ENCODE measurements around the gene ACTR8.
A peak's percentile ranks its signal among the peaks of the same experiment; 100 is the strongest.

ACTR8 gene

DNA sequence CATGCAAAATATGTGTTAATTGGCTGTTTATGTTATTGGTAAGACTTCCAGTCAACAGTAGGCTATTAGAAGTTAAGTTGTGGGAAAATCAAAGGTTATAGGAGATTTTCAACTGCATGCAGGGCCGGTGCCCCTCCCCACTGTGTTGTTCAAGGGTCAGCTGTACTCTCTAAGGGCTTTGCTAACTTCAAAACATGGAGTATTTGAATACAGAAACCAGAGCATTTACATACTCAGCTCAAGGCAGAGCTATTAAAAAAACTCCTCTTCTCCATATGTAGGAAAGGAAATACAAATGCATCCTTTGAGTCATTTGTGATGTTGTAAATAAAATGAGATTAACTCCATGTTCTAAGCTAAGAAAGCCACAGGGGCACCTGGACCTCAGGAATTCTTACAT lies 18.8 kb downstream of the ACTR8 start:
- no peak for DNase-seq

DNA sequence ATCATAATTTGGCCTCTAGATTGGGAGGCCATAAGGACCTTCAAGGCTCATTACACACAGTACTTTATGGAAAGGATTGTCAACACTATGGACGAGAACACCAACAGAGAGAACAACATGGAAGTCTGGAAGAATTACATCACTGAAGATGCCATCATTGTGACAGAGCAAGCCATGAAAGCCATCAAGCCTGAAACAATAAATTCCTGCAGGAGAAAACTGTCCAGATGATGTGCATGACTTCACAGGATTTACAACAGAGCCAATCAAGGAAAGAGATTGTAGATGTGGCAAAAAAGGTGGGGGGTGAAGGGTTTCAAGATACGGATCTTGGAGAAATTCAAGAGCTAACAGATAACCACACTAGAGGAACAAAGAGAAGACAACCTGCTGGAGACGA lies 19.7 kb downstream of the ACTR8 start:
- DNase-seq = no peak

DNA sequence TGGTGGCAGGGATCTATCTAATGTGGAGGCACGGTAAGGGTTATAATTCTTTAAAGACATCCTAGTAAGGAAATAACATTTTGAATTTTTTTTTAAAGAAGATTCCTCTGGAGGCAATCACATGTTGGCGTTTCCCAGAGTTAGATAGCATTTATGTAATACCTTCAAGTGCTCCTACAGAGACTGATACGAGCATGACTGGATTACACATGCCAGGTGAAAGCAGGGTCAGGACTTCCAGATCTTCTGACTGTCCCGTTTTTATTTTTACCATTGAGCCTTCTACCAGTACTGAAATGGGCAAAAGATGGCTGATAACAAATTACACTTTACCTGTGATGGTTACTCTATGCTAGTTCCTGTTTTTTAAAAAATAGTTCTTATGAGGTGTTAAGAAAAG lies 21.8 kb downstream of the ACTR8 start:
- no peak for DNase-seq

DNA sequence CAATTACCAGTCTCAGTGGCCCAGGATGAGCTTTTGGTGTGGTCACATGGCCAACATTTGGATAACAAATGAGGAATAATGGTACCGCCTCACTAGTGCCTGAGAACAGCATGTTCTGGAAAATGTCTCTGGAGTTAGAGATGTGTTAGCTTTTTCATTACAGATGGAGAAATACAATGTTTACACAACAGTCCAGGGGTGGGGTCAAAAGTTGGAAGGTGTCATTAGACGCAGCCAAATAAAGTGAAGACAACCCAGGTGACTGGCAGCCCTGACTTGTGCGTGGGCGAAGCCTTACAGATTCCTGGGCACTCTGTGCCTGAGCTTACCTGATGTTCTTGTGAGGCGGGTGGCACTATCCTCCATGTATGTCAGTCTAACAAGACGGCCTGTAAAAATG lies 22.8 kb downstream of the ACTR8 start:
- no peak for DNase-seq

DNA sequence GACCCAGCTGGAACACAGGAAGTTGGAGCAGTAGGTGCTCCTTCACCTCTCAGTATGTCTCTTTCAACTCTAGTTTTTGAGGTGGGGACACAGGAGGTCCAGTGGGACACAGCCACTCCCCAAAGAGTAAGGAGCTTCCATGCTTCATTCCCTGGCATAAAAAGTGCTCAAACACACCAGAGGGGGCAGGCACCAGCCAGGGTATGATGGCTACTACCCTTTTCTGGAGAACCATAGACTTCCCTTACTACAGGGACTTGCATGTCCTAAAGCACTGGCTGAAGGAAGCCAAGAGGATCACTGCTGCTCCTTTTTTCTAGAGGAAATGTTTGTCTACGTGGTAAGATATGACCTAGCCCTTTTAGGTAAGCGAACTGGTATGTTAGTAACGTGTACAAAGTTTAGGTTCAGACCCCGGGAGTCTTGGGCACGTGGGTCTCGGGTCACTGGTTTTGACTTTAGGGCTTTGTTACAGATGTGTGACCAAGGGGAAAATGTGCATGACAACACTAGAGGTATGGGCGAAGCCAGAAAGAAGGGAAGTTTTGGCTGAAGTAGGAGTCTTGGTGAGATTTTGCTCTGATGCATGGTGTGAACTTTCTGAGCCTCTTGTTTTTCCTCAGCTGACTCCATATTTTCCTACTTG lies 23.7 kb downstream of the ACTR8 start:
- no peak for DNase-seq

DNA sequence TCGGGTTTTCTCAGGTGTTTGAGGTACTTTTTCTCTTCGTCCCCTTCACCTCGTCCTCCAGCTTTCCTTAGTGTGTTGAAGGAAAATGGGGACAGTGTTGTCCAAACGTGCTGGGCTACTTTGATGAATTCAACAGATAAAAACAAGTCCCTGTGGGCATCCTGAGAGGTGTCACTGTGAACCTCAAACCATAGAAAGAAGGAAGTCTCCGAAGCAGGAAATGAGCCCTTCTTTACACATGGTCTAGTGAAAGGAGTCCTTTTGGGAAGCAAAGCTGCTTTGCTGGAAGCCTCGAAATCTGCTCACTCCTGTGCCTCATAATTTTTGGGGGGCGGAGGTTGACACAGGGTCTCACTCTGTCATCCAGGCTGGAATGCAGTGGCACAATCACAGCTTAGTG lies 25.0 kb downstream of the ACTR8 start:
- no peak for DNase-seq

DNA sequence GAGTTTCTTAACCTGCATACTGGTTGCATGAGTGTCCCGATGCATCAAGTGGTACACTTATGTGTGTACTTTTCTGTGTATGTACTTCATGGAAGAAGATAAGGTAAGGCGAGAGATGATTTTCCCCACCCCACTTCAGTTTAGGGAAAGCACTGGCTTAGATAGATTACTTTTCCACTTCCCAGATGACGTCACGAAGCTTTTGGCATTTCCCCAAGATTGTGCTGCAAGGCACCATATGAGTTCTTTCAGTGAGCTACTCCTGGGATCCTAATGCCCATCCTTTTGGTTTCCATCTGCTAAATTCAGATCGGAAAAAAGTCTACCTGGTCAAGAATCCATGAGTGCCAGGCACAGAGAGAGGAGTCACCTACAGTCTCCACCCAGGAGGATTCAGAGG lies 31.1 kb downstream of the ACTR8 start:
- DNase-seq = no peak

DNA sequence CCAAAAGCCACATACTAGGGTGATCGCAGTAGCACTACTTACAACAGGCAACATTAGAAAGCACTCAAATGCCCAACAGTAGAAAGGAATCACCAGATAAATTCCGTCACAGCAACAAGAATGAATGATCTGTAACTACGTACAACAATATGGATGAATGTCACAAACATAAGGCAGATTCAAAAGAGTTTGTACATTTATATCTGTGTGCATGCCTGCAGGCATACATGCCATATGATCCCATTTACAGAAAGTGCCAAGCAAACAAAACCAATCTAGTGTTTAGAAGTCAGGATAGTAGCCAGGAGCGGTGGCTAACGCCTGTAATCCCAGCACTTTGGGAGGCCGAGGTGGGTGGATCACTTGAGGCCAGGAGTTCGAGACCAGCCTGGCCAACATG lies 32.0 kb downstream of the ACTR8 start:
- DNase-seq = no peak

DNA sequence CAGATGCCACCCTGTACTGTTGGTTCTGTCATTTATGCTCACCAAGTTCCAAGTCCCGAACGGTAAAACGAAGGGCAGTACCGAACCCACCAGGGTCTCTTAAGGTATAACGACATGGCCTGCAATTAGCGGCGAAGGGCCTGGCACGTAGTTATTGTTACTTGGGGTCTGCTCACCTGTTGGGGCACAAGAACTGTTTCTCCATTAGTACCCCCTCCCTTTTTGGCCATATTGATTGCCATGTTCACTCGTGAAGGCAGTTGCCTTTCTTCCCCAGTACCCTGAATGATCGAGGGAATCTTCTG lies 35.1 kb downstream of the ACTR8 start:
- DNase-seq = no peak

DNA sequence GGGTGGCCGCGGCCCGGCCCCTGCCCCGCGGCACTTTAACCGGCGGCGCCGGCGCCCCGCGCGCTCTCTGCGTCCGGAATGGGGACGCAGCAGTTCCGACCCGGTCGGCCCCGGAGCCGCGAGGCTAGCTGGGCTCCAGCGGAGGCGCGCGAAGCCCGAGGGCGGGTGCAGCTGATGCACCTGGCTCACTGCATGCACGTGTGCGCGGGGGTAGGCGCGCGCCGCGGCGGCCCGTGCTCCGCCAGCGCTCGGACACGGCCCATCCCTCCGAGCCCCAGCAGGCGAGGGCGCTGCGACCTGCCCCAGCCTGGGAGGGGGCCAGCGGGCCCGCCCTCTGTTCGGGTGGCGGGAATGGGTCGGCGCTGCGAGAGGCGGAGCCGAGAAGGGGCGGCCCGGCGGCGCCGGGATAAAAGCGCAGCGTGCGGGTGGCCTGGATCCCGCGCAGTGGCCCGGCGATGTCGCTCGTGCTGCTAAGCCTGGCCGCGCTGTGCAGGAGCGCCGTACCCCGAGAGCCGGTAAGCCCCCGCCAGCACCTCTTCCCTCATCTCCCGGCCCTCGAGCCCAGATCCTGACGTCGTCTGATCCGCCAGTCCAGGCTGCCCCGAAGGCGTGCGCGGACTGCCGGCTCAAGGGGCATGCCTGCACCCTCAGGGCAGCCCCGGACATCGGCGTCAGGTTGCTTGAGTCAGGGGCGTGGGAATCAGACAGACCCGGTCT lies 35.7 kb downstream of the ACTR8 start, which contains the start of the genes CHDH and IL17RB:
CHDH (minus strand) TSS at position 286 of the 717 bp plus-strand sequence. CDS start 22,411 bp downstream, outside the sequence.
IL17RB (plus strand) TSS at position 435 of the 717 bp plus-strand sequence; CDS start at position 456, 21 bp downstream.
- DNase-seq = peak; percentile 32 to 39

DNA sequence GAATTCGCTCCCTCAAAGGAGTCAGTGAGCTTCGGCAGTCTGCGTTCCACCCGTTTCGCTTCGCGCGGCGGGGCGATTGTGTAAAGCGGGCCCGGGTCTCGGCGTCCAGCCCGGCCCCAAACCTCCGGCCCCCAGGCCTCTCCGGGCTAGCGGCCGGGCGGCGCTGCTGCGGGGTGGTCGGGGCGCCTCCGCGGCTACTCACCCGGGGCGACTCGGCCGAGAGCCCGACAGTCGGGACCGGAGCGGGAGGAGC lies 36.1 kb downstream of the ACTR8 start:
- peak in 1 of 2 experiments; percentile 25 for DNase-seq

DNA sequence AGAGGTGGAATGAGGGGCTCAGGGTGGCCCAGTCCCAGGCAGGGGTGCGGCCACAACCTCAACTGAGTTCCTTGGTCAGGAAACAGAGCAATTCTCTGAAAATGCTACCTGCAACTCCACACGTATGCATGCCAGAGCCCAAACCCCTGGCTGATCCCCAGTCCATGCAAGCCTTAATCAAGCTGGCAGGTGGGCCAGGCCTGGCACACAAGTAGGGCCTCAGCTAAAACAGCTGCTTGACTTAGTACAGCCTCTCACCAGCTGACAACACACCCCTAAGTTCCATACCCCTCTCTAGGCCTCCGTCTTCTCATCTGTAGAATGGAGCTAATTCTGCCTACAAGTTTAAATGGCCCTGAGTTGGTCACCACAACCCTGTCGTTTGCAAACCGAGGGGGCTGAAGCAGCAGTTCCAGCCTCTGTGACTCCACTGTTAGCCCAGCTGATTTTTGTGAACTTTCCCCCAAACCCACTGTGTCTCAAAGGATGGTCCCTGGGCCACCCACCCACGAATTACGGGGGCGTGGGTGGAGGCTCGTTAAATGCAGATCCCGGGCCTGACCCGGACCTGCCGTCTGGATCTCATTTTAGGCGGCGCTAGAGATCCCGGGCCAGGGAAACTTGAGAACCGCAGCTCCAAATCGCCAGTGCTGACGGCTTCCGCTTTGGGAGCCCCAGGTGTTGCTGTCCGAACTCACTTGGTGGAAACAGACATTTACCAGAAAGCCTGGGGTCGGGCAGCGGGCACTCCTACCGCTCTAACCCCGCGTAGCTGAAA lies 36.7 kb downstream of the ACTR8 start:
- peak; percentile 21 to 27 for DNase-seq

DNA sequence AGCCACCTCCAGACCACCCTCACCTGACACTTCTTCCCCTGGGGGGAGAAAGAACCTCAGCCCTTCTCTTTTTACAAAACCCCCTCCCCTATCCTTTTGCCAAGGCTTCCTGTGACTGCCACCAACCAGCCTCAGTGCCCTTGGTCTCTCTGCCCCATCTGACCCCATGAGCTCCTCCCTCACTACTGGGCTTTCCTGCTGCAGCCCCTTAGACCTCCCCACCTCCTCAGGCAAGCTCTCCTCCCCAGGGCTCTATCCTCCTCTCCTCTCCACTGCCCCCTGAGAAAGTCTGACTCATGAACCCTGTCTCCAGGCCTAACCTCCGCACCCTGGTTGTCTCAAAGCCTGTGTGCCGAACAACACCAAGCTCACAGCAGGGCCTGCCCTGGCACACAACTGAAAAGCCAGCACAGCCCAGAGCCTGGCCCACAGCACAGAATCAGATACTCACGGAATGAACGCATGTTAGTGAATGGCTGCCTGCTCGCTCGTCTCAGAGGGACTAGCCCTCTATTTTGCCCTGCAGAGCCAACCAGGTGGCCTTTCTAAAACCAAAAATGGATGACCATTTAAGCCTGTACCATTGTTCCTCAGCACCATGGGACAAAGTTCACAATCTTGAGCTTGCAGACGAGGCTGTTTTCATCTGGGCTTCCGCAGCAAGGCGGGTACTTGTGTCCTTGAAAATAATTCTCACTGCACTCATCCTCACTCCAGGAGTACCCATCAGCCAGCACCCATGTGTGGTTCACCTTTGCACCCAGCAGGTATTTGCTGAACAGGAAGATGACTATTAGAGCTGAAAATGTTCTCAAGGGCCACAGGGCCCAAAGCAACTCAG lies 37.5 kb downstream of the ACTR8 start:
- DNase-seq = no peak

DNA sequence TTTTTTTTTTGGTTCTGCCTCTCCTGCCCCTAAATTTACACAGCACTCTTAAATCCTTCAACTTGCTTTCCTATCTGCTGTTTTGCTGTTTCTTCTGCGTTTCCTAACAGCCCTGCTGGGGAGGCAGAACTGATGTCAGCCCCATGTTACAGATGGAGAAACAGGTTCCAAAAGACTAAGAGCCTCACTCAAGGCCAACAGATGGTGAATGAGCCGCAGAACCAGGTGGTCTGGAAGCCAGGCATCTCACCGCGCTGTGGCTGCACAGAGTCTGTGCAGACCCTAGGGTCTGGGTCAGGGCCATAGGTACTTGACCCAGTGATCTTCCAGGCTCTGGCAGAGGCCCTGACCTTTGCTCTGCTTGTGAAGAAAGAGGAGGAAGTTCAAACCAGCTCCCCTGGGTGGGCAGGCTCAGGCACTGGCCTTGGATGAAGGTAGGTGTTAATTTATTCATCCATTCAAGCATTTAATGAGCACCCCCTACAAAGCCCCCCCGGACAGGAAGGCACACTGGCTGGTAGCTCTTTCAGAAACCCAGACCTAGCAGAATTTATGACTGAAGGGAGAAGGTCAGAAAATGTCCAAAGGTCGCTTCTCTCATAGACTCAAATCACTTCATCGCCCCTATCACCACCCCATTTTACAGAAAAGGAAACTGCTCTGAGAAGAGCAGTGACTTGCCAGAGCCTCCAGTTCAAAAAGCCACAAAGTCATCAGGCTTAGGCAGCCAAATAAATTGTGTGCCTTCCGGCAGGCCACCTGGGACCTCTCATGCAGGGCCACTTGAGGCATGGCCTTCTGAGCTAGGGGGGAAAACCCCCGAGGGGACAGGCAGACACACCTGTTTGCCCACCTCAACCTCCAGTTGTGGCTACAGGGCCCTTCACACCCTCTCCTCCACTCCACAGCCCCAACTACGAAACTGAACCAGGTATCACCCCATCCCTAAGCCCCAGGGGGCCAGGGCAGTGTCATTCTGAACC lies 38.5 kb downstream of the ACTR8 start:
- DNase-seq = no peak

DNA sequence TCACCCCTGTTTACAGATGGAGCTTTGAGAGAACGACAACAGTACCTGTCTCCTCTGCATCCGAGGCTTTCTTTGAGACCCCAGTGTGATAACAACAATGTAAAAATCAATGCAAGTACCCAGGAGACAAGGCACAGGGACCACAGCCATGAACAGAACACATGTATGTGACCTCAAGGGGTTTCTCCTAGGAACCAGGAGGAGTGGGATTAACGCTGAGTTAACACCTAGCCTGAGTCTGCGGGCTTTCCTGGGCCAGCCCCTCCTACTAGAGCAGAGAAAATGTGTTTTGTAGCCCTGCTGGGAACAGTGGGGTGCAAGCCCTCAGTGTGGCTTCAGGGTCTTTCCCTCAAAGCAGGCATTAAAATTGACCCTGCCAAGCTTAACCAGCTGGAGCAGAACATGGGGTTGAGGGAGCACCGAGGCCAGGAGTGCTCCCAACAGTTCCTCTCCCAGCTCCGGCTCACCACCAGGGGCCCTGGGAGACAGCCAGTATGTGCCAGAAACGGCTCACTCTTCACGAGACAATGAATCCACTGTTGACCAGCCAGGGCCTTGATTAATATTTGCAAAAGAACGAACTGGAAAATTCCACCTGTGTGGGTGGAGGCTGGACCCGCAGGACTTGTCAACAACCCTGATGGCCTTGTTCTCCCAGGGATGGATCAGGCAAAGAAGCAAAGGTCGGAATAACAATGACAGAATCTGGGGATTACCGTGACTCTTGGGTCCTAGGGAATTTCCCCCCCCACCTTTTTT lies 39.3 kb downstream of the ACTR8 start:
- no peak for DNase-seq

DNA sequence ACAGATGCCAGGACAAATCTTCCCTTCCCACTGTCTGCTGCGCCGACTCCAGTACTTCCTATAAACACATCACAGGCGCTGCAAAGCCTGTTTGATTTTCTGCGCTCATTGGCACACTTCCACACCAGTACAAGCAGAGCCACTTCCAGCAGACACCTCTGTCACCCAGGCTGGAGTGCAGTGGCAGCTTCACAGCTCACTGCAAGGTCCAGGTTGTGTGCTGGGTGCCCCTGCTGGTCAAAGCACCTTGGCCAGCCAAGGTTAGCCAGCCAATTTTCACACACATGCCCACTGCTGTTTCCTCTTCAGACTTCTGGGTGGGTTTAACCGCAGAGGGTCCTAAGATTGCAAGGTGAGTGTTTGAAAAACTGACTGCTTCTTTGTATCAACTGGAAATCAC lies 40.7 kb downstream of the ACTR8 start:
- DNase-seq = no peak

DNA sequence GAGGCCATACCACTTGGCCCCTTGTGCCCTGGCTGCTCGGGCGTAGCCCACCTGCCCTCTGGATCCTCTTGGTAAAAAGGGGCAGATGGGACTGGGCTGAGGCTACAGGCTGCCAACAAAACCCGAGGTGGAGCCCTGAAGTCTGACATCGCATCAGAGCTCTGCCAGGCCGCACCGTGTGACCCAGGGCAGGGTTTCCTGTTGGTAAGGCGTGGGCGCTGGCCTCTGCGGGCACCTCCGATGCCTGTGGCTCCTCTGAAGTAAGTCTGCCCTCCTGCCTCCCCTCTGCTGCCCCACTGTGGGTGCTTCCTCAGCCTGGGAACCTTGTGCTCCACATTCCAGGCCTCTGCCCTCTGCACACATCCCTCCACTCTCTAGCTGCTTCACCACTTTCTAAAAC lies 44.6 kb downstream of the ACTR8 start:
- DNase-seq = no peak

DNA sequence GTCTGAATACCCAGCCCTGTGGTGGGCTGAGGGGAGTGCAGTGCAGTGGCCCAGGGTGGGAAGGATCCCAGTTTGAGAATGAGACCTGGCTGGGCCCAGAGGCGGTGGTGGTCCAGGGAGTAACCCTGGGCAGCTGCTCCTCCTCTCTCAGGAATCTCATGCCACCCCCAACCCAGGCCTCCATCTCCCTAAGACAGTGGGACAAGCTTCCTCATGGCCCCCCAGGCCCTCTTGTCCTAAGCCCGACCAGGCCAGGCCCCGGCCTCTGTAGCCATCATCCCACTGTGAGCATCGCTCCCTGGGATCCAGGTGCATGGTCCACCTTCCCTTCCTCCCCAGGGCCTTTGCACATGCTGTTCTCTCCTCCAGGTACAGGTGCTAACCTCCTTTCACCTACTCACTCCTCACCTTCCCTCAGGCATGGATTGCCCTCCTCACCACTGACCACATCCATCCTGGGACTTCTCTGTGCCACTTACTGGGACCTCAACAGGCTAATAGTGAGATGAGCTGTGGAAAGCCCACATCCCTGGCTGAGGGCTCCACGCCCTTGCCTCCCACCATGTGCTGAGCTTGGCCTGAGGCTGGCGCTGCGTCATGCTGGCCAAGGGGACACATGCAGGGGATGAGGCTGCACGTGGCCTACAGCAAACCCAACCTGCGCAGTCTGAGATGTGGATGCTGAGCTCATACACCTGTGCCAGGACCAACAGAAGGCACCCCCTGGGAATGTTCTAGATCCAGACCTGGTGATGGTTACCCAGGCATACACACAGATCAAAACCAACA lies 45.7 kb downstream of the ACTR8 start:
- no peak for DNase-seq

DNA sequence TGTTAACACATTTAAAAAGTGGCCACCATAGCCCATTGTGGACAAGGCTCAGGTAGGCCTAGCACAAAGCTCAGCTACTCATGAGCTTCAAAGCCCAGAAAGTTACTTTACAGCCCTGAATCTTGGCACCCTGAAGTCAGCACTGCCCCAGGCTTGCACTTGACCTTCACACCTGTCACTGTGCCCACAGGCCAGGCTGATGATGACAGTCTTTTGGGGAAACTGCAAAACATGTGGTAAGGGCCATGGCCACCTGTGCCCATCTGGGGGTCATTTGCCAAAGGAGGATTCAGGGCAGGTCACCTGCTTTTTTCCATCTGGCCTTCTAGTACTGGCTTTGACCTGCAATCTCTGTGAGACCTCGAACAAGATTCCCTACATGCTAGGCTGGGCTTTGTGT lies 46.7 kb downstream of the ACTR8 start:
- no peak for DNase-seq

DNA sequence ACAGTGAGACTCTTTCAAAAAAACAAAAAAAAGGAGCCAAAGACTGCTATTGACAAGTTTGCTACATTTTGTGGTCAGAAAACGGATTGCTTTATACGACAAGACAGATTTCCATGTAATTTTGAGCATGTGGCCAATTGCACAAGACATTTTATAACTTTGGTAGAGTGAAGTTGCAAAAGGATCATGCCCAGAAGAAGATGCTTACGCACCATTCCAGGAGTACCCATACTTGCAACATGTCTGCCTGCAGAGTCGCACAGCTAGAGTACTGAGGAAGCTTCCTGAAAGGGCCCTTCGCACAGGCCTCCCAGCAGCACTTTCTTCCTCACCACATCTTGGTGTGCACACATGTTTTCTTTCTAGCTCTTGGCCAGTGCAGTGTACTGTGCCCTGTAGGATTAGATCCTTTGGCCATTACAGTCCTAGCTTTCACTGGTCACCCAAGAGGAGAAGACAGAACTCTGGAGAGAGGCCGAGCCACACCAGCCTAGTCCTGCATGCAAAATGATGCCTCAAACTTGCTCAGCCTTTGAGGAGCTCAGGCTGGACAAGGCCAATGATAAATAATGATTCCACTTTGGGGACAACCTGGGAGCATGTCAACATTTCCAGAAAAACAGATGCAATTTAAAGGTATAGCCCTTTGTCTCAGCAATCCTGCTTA lies 47.4 kb downstream of the ACTR8 start:
- DNase-seq = no peak

Measured in activated T-cell treated with anti-CD3 and anti-CD28 coated beads, Interleukin-2, amount 50 U/mL, for 48 hours (primary cell).